HEK293T (cell line): ENCODE measurements around the gene CCDC182.
A peak's percentile ranks its signal among the peaks of the same experiment; 100 is the strongest.

Source experiments
- CTCF ChIA-PET: fragments of 350-600 bp; formaldehyde crosslinking; extraction: SDS; loops from one replicate; lab custom pipeline; 2021; ENCODE audit warnings: antibody characterized with exemption, inconsistent platforms; lab: Yijun Ruan, JAX
- POLR2A ChIA-PET: fragments of 350-600 bp; formaldehyde crosslinking; extraction: SDS; loops from one replicate; lab custom pipeline; 2020; ENCODE audit warnings: antibody characterized with exemption, inconsistent platforms; lab: Yijun Ruan, JAX
- DNase-seq: peaks from one replicate; pipeline ENCODE4 v3.0.0; 2012; ENCODE audit warnings: mixed read lengths; ENCODE audit errors: extremely low spot score
- ARNT ChIP-seq: fragments of 450-650 bp; IDR thresholded peaks from 2 replicates; pipeline ENCODE4 v1.6.1; 2017; ENCODE audit warnings: mild to moderate bottlenecking
- BHLHE40 ChIP-seq: fragments of 450-650 bp; IDR thresholded peaks from 2 replicates; pipeline ENCODE4 v1.6.1; 2016; ENCODE audit warnings: mild to moderate bottlenecking, moderate library complexity, borderline replicate concordance
- CTBP1 ChIP-seq: fragments of 450-650 bp; IDR thresholded peaks from 2 replicates; pipeline ENCODE4 v1.6.1; 2016; ENCODE audit warnings: borderline replicate concordance
- ELF4 ChIP-seq: fragments of 450-650 bp; IDR thresholded peaks from 2 replicates; pipeline ENCODE4 v1.6.1; 2017; ENCODE audit warnings: antibody characterized with exemption
- FOXA1 ChIP-seq: fragments of 450-650 bp; IDR thresholded peaks from 2 replicates; pipeline ENCODE4 v1.6.1; 2016; ENCODE audit warnings: mild to moderate bottlenecking
- FOXK2 ChIP-seq: fragments of 450-650 bp; IDR thresholded peaks from 2 replicates; pipeline ENCODE4 v1.6.1; 2016; ENCODE audit warnings: mild to moderate bottlenecking
- FOXM1 ChIP-seq: fragments of 450-650 bp; IDR thresholded peaks from 2 replicates; pipeline ENCODE4 v1.6.1; 2017; ENCODE audit warnings: mild to moderate bottlenecking, borderline replicate concordance
- HDGF ChIP-seq: fragments of 450-650 bp; IDR thresholded peaks from 2 replicates; pipeline ENCODE4 v1.6.1; 2017; ENCODE audit warnings: antibody characterized with exemption, borderline replicate concordance
- L3MBTL2 ChIP-seq: fragments of 450-650 bp; conservative IDR thresholded peaks from 2 replicates; pipeline ENCODE4 v1.6.1; 2016; ENCODE audit warnings: mild to moderate bottlenecking
- LEF1 ChIP-seq: fragments of 450-650 bp; IDR thresholded peaks from 2 replicates; pipeline ENCODE4 v1.6.1; 2017; ENCODE audit warnings: mild to moderate bottlenecking, borderline replicate concordance
- NFRKB ChIP-seq: fragments of 450-650 bp; IDR thresholded peaks from 2 replicates; pipeline ENCODE4 v1.6.1; 2016; ENCODE audit warnings: mild to moderate bottlenecking, moderate library complexity
- SP1 ChIP-seq: fragments of 450-650 bp; IDR thresholded peaks from 2 replicates; pipeline ENCODE4 v1.6.1; 2017
- SUZ12 ChIP-seq: fragments of 450-650 bp; IDR thresholded peaks from 2 replicates; pipeline ENCODE4 v1.6.1; 2016; ENCODE audit warnings: mild to moderate bottlenecking
- TARDBP ChIP-seq: fragments of 450-650 bp; IDR thresholded peaks from 2 replicates; pipeline ENCODE4 v1.6.1; 2016
- ZNF384 ChIP-seq: fragments of 450-650 bp; IDR thresholded peaks from 2 replicates; pipeline ENCODE4 v1.6.1; 2016
- TF ChIP-seq, protein P1 (sequence below): fragments of 450-650 bp; IDR thresholded peaks from 2 replicates; pipeline ENCODE4 v1.6.1; 2016

Gene CCDC182

GRCh38 chr17:57703273-57703672 lies 41.8 kb downstream of the CCDC182 start:
- no peak for DNase-seq
- POLR2A ChIA-PET = no interaction called here
- no peak for TF ChIP-seq HDGF
- TF ChIP-seq ELF4 = no peak
- no peak for TF ChIP-seq FOXK2
- no peak for TF ChIP-seq FOXA1
- no peak for TF ChIP-seq ARNT
- no peak for TF ChIP-seq TARDBP
- no peak for TF ChIP-seq L3MBTL2
- TF ChIP-seq BHLHE40 = no peak
- no peak for TF ChIP-seq SP1
- no peak for TF ChIP-seq FOXM1
- no peak for TF ChIP-seq ZNF384
- no peak for TF ChIP-seq NFRKB
- TF ChIP-seq, protein P1, sequence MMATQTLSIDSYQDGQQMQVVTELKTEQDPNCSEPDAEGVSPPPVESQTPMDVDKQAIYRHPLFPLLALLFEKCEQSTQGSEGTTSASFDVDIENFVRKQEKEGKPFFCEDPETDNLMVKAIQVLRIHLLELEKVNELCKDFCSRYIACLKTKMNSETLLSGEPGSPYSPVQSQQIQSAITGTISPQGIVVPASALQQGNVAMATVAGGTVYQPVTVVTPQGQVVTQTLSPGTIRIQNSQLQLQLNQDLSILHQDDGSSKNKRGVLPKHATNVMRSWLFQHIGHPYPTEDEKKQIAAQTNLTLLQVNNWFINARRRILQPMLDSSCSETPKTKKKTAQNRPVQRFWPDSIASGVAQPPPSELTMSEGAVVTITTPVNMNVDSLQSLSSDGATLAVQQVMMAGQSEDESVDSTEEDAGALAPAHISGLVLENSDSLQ = no peak
- CTCF ChIA-PET = no interaction called here

- no peak for DNase-seq
- TF ChIP-seq BHLHE40 = no peak
- no peak for TF ChIP-seq ZNF384
- TF ChIP-seq NFRKB = no peak
- no peak for TF ChIP-seq FOXK2
- TF ChIP-seq FOXM1 = no peak
- no peak for TF ChIP-seq SP1
- TF ChIP-seq, protein P1 = no peak
- TF ChIP-seq CTBP1 = no peak
- no peak for TF ChIP-seq FOXA1
- no peak for TF ChIP-seq L3MBTL2
- TF ChIP-seq HDGF = no peak
- TF ChIP-seq ARNT = no peak
- TF ChIP-seq TARDBP = no peak
- no peak for TF ChIP-seq LEF1
- TF ChIP-seq SUZ12 = no peak
- TF ChIP-seq ELF4 = no peak
- POLR2A ChIA-PET = no interaction called here
- CTCF ChIA-PET = no interaction called here
Observed at GRCh38 chr17:57701124-57701523, 44.0 kb downstream of the CCDC182 start.

GRCh38 chr17:57699751-57700219 lies 45.3 kb downstream of the CCDC182 start:
- TF ChIP-seq SUZ12 = no peak
- TF ChIP-seq, protein P1 = peak; percentile 61
- ChIA-PET CTCF (no interaction called here), POLR2A (no interaction called here)
- DNase-seq = no peak

- TF ChIP-seq TARDBP = no peak
- no peak for TF ChIP-seq NFRKB
- TF ChIP-seq SP1 = no peak
- TF ChIP-seq ARNT = no peak
- DNase-seq = no peak
- ChIA-PET CTCF (no interaction called here), POLR2A (no interaction called here)
Observed at GRCh38 chr17:57697891-57698711, 47.0 kb downstream of the CCDC182 start.

GRCh38 chr17:57697197-57697596 lies 47.9 kb downstream of the CCDC182 start:
- CTCF ChIA-PET = no interaction called here
- TF ChIP-seq ZNF384 = no peak
- no peak for TF ChIP-seq LEF1
- TF ChIP-seq FOXK2 = no peak
- TF ChIP-seq FOXA1 = no peak
- TF ChIP-seq FOXM1 = no peak
- no peak for TF ChIP-seq TARDBP
- TF ChIP-seq BHLHE40 = no peak
- no peak for TF ChIP-seq CTBP1
- TF ChIP-seq ELF4 = no peak
- no peak for TF ChIP-seq SP1
- no peak for TF ChIP-seq ARNT
- no peak for TF ChIP-seq HDGF
- TF ChIP-seq NFRKB = no peak
- no peak for TF ChIP-seq L3MBTL2
- TF ChIP-seq SUZ12 = no peak
- TF ChIP-seq, protein P1 = no peak
- DNase-seq = no peak
- POLR2A ChIA-PET = no interaction called here

GRCh38 chr17:57696050-57696449 lies 49.0 kb downstream of the CCDC182 start:
- ChIA-PET POLR2A (no interaction called here), CTCF (no interaction called here)
- TF ChIP-seq FOXM1 = no peak
- TF ChIP-seq HDGF = no peak
- no peak for DNase-seq
